K562 (cell line): ENCODE measurements around the gene RFT1. TPM values are rescaled to one million over a fixed set of nuclear protein-coding genes. Genes with fewer than 3 reads are reported as not detected.

Experiments
- ARHGAP35 ChIP-seq: fragments of 450-650 bp; IDR thresholded peaks from 2 replicates; pipeline ENCODE4 v1.6.1; 2018; ENCODE audit not compliant: partially characterized antibody
- HDGF ChIP-seq: fragments of 450-650 bp; IDR thresholded peaks from 2 replicates; pipeline ENCODE4 v1.6.1; 2016
- IRF2 ChIP-seq: sonication (generic); formaldehyde crosslinking; IDR thresholded peaks from 2 replicates; pipeline ENCODE4 v1.8.1; 2022; ENCODE audit warnings: mild to moderate bottlenecking, missing genetic modification reagents
- SRSF1 ChIP-seq: fragments of 200-400 bp; formaldehyde crosslinking; IDR thresholded peaks from 2 replicates; pipeline ENCODE4 v1.6.1; 2017; ENCODE audit warnings: mild to moderate bottlenecking, low read depth, low read length, moderate library complexity
- TEAD4 ChIP-seq, 2 experiments: sonication (generic) in 1 of 2; formaldehyde crosslinking in 1 of 2; IDR thresholded peaks; 2 replicates each; pipeline versions ENCODE4 v1.6.1 to v1.8.0; 2012 to 2022; ENCODE audit warnings: borderline replicate concordance in 1 of 2, inconsistent platforms in 1 of 2, low read length in 1 of 2, mild to moderate bottlenecking in 1 of 2, missing genetic modification reagents in 1 of 2
- TOE1 ChIP-seq, 2 experiments: fragments of 450-650 bp in 1 of 2; sonication (generic) in 1 of 2; formaldehyde crosslinking in 1 of 2; IDR thresholded peaks; 2 replicates each; pipeline versions ENCODE4 v1.7.1 to v1.8.0; 2016 to 2022; ENCODE audit warnings: borderline replicate concordance in 2 of 2, mild to moderate bottlenecking in 2 of 2, antibody characterized with exemption in 1 of 2, inconsistent platforms in 1 of 2, low read depth in 1 of 2, missing genetic modification reagents in 1 of 2, moderate library complexity in 1 of 2
- polyA plus RNA-seq, 8 experiments: library from polyadenylated mRNA; depleted of rRNA in 4 of 8; stranded (reverse) in 5 of 8; unstranded in 3 of 8; fragments of >200 nt; fragmentation: Nextera tagmentation in 2 of 8; fragmentation: Illumina TruSeq in 1 of 8; extraction: Ambion mirVana in 2 of 8; extraction: Trizol in 1 of 8; gene quantifications; 2 replicates each; pipeline versions ENCODE4 v1.2.1 to v1.2.3, GENCODE V29; 2011 to 2014; ENCODE audit warnings: inconsistent platforms in 1 of 8, missing spikeins in 1 of 8
- total RNA-seq, 7 experiments: library from RNA; depleted of rRNA in 6 of 7; stranded (reverse); fragments of >200 nt in 6 of 7; fragmentation: Illumina TruSeq in 2 of 7; extraction: Trizol in 2 of 7; gene quantifications; 2 replicates each; pipeline versions ENCODE4 v1.2.1 to v1.2.3, GENCODE V29; 2011 to 2021; ENCODE audit warnings: low replicate concordance in 1 of 7
- TF ChIP-seq, protein P1 (sequence below): sonication (generic); formaldehyde crosslinking; IDR thresholded peaks from 2 replicates; pipeline ENCODE4 v1.8.1; 2023; ENCODE audit warnings: missing genetic modification reagents, mild to moderate bottlenecking, borderline replicate concordance

The RFT1 gene
- total and polyA plus RNA-seq, 9 of the 15 experiments (the other 6 are each of a cell fraction or from before 2014, with no cell fraction given) = 4.4 to 23.8 (median 8.9) TPM

DNA sequence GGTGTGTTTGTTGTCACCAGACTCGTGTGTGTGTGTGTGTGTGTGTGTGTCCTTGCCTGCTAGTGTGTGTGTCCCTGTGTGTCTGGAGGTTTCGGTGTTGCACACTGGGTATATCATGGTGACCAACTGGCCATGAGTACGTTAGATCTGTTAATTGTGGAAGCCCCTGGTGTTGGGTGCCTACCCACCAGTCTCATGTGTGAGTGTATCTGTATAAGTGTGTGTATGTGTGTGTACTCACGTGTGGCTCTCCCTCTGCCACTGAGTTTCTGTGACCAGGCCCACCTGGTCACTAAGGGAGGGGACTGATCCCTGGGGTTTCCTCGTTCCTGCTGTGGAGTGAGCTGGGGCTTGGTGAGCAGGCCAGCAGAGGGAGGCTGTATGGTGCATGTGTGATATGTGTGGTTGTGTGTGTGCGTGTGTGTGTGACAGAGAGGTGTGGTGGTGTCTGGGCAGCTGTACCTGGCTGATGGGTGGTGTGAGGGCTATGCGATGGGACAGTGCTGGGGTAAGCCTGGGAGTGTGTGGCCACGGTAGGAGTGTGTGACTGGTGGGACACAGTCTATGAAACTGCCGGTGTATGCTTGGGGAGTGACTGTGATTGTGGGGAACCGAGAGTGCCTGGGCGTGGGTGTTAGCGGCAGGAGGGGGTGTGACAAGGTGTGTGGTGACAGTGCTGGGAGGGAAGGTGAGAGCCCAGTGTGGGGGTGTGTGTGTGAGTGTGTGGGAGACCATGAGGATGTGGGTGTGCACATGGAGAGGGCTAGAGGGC lies 32.6 kb upstream of the RFT1 start (continued):
- peak; percentile 15 for TF ChIP-seq ARHGAP35
- TF ChIP-seq TOE1 (IDR thresholded peaks at IDR 0.05; ENCODE audit: borderline replicate concordance) = no peak
- peak; percentile 67; the same call in 1 of the 2 replicates for TF ChIP-seq TOE1 (CRISPR knock-in tag; IDR thresholded peaks at IDR 0.05; ENCODE audit: borderline replicate concordance, low read depth)
- TF ChIP-seq SRSF1 = no peak
- peak; percentile 65; the same call in 1 of the 2 replicates for TF ChIP-seq TEAD4 (IDR thresholded peaks at IDR 0.05; ENCODE audit: low read length)
- TF ChIP-seq TEAD4 (CRISPR knock-in tag; IDR thresholded peaks at IDR 0.05; ENCODE audit: borderline replicate concordance) = no peak
- TF ChIP-seq HDGF = peak; percentile 45; the same call in 1 of the 2 replicates
- TF ChIP-seq, protein P1, sequence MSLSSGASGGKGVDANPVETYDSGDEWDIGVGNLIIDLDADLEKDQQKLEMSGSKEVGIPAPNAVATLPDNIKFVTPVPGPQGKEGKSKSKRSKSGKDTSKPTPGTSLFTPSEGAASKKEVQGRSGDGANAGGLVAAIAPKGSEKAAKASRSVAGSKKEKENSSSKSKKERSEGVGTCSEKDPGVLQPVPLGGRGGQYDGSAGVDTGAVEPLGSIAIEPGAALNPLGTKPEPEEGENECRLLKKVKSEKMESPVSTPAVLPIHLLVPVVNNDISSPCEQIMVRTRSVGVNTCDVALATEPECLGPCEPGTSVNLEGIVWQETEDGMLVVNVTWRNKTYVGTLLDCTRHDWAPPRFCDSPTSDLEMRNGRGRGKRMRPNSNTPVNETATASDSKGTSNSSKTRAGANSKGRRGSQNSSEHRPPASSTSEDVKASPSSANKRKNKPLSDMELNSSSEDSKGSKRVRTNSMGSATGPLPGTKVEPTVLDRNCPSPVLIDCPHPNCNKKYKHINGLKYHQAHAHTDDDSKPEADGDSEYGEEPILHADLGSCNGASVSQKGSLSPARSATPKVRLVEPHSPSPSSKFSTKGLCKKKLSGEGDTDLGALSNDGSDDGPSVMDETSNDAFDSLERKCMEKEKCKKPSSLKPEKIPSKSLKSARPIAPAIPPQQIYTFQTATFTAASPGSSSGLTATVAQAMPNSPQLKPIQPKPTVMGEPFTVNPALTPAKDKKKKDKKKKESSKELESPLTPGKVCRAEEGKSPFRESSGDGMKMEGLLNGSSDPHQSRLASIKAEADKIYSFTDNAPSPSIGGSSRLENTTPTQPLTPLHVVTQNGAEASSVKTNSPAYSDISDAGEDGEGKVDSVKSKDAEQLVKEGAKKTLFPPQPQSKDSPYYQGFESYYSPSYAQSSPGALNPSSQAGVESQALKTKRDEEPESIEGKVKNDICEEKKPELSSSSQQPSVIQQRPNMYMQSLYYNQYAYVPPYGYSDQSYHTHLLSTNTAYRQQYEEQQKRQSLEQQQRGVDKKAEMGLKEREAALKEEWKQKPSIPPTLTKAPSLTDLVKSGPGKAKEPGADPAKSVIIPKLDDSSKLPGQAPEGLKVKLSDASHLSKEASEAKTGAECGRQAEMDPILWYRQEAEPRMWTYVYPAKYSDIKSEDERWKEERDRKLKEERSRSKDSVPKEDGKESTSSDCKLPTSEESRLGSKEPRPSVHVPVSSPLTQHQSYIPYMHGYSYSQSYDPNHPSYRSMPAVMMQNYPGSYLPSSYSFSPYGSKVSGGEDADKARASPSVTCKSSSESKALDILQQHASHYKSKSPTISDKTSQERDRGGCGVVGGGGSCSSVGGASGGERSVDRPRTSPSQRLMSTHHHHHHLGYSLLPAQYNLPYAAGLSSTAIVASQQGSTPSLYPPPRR (CRISPR knock-in tag) = 0 out of 2 replicates have a peak, but pooled peaks have one; percentile 26
- no peak for TF ChIP-seq IRF2 (CRISPR knock-in tag)
